GM12864 (cell line): ENCODE measurements around the gene SCFD2.
"Not testable (repeated sequence)": the region's sequence is repeated elsewhere in the genome, so short reads cannot be mapped to it uniquely, and the experiment has no call there.

Experiments
- DNase-seq: peaks from one replicate; pipeline ENCODE4 v3.0.0-alpha.2; 2011; ENCODE audit warnings: low read depth
- H3K4me3 ChIP-seq: 2 replicates; pipeline ENCODE4 v1.5.1; 2011; ENCODE audit warnings: mild to moderate bottlenecking, low read depth, low read length, control low read depth
- CTCF ChIP-seq: IDR thresholded peaks from 2 replicates; pipeline ENCODE4 v1.5.1; 2011; ENCODE audit warnings: low read depth, mild to moderate bottlenecking, moderate library complexity, low read length, control low read depth, inconsistent platforms; ENCODE audit errors: missing control alignments

Gene SCFD2

GRCh38 chr4:53280846-53281245 is 85.0 kb downstream of the SCFD2 start:
- no peak for DNase-seq
- no peak for TF ChIP-seq CTCF
- H3K4me3 ChIP-seq: no peak overlapping the region

- H3K4me3 ChIP-seq: no peak overlapping the region
- no peak for TF ChIP-seq CTCF
- no peak for DNase-seq
Observed at GRCh38 chr4:53274609-53275268, 91.1 kb downstream of the SCFD2 start.

GRCh38 chr4:53273726-53274125 is 92.1 kb downstream of the SCFD2 start:
- DNase-seq: no peak
- no peak for TF ChIP-seq CTCF
- no peak overlapping the region for H3K4me3 ChIP-seq

- DNase-seq: no peak
- H3K4me3 ChIP-seq: no peak overlapping the region
- no peak for TF ChIP-seq CTCF
Observed at GRCh38 chr4:53267026-53267425, 98.8 kb downstream of the SCFD2 start.

- not testable (repeated sequence) for H3K4me3 ChIP-seq, DNase-seq
Observed at GRCh38 chr4:53255986-53256385, 109.9 kb downstream of the SCFD2 start.

- no peak for TF ChIP-seq CTCF
- DNase-seq: no peak
- no peak overlapping the region for H3K4me3 ChIP-seq
Observed at GRCh38 chr4:53240573-53240972, 125.3 kb downstream of the SCFD2 start.

- not testable (repeated sequence) for H3K4me3 ChIP-seq, DNase-seq
Observed at GRCh38 chr4:53238352-53238751, 127.5 kb downstream of the SCFD2 start.

GRCh38 chr4:53237811-53238210 is 128.1 kb downstream of the SCFD2 start:
- not testable (repeated sequence) for DNase-seq, H3K4me3 ChIP-seq

- not testable (repeated sequence) for H3K4me3 ChIP-seq, DNase-seq
Observed at GRCh38 chr4:53236624-53237023, 129.2 kb downstream of the SCFD2 start.
